Large intestine (tissue), 3 donors: ENCODE results near the gene THSD4. TPM values are rescaled to one million over a fixed set of nuclear protein-coding genes. Genes with fewer than 3 reads are reported as not detected.

Experiments
- DNase-seq, 2 donors: peaks; one replicate each; pipeline versions ENCODE4 v3.0.0 to v3.0.0-alpha.2; 2013
- H3K27ac ChIP-seq: one replicate; pipeline ENCODE4 v1.5.1; 2013; ENCODE audit warnings: low read length
- H3K27me3 ChIP-seq: 2 replicates; pipeline ENCODE4 v1.6.1; 2013; ENCODE audit warnings: low read length; ENCODE audit not compliant: control insufficient read depth, insufficient read depth
- H3K36me3 ChIP-seq: 2 replicates; pipeline ENCODE4 v1.6.1; 2013; ENCODE audit warnings: low read length; ENCODE audit not compliant: control insufficient read depth, insufficient read depth
- H3K4me1 ChIP-seq: one replicate; pipeline ENCODE4 v1.6.1; 2013; ENCODE audit warnings: low read length; ENCODE audit not compliant: control insufficient read depth, insufficient read depth
- H3K4me3 ChIP-seq: one replicate; pipeline ENCODE4 v1.5.1; 2013; ENCODE audit warnings: low read length
- H3K9me3 ChIP-seq: one replicate; pipeline ENCODE4 v1.6.1; 2013; ENCODE audit warnings: mild to moderate bottlenecking, low read depth, low read length, moderate library complexity; ENCODE audit not compliant: control insufficient read depth
- WGBS: methylation state at CpG from one replicate; pipeline ENCODE4 v1.1.5; 2013; ENCODE audit warnings: low lambda C conversion rate; ENCODE audit not compliant: insufficient coverage; 5-methylcytosine and 5-hydroxymethylcytosine counted together
- polyA plus RNA-seq: library from polyadenylated mRNA; unstranded; fragments of 120-200 nt; gene quantifications from one replicate; pipeline ENCODE4 v1.2.1, GENCODE V29; 2013

The THSD4 gene
- polyA plus RNA-seq, 1 donor: 17.5 TPM

- Histone ChIP-seq H3K9me3 (no peaks in the 10 kb centered on the region), H3K4me1 (peaks cover 5% of the 10 kb centered on the region), H3K27me3 (no peaks in the 10 kb centered on the region), H3K4me3 (no peak overlapping the region), H3K36me3 (no peaks in the 10 kb centered on the region), H3K27ac (no peak overlapping the region)
- WGBS: 82% methylated on average over 2 of the region's 2 CpGs
- no peak for DNase-seq
These were observed 30.4 kb downstream of the THSD4 start for GRCh38 chr15:71145648-71146047.

GRCh38 chr15:71146580-71146982, 31.3 kb downstream of the THSD4 start:
- 91% methylated on average over 3 of the region's 4 CpGs for WGBS
- no peak overlapping the region for H3K27ac ChIP-seq
- no peak for DNase-seq
- no peak overlapping the region for H3K4me3 ChIP-seq
- H3K4me1 ChIP-seq: peaks cover 5% of the 10 kb centered on the region
- H3K27me3 ChIP-seq: no peaks in the 10 kb centered on the region
- no peaks in the 10 kb centered on the region for H3K9me3 ChIP-seq
- no peaks in the 10 kb centered on the region for H3K36me3 ChIP-seq

DNA sequence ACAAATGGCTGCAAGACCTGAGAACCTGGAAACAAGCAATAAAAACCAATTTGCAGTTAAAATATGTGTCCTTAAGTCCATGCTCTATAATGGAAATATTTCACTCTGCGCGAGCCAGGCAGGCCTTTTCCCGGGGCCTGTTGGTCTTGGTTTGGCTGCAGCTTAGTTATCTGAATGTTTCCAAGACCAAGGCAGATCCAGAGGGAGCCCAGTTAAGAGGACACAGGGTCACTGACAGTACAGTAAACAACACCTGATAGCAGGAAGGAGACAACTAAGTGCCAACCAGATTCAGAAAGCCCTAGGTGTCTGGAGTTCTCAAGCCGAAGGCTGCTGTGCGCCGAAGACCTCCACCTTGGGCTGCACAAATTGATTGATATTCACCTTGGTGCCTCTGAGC, 32.8 kb downstream of the THSD4 start:
- Histone ChIP-seq H3K27me3 (no peaks in the 10 kb centered on the region), H3K27ac (no peak overlapping the region), H3K4me1 (peaks cover 5% of the 10 kb centered on the region), H3K4me3 (no peak overlapping the region), H3K36me3 (no peaks in the 10 kb centered on the region), H3K9me3 (no peaks in the 10 kb centered on the region)
- 100% methylated on average over 2 of the region's 6 CpGs for WGBS
- DNase-seq: no peak

DNA sequence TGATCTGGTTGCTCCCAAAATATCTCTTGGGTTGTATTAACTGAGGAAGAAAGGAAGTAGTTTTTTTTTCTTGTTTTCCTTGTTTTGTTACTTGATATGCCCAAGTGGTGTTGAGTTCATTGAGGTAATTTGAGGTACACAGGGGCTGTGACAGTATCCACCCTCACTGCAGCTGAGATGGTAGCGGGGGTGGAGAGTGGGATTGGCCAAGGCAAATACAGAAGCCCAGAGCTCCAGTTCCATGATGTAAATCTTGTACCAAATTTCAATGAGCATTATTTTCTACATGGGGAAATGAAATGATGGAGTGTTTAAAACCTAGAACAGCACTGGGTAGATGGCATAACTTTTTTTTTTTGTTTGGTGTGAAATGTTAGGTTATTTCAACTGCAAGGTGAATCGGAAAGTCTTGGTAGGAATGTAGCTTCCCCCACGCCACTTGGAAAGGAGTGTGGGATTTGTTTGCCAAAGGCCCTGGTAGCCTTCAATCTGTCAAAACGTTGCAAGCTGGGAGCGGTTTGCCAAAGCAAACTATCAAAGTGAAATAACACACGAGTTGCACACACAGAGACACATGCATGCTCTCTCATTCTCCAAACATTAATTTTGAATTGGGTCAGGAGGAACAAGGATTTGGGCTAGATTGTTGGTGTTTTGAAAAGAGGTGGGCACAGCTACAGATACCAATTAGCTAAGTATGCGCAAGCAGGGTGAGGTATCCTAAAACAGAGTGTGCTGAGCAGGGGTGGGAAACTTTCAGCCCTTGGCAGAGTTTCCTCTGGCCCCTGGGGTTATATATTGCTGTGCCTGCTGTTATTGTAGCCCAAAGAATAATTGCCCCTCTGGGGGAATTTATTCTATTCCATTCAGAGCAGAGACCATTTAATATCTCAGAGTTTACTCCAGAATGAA, 34.6 kb downstream of the THSD4 start:
- Histone ChIP-seq H3K9me3 (no peaks in the 10 kb centered on the region), H3K27me3 (no peaks in the 10 kb centered on the region), H3K27ac (no peak overlapping the region), H3K4me3 (no peak overlapping the region), H3K36me3 (no peaks in the 10 kb centered on the region), H3K4me1 (no peaks in the 10 kb centered on the region)
- no peak for DNase-seq
- WGBS: no CpG with 5 or more reads among the region's 7 CpGs

GRCh38 chr15:71151081-71151480, 35.8 kb downstream of the THSD4 start:
- H3K27ac ChIP-seq: no peak overlapping the region
- no peaks in the 10 kb centered on the region for H3K4me1 ChIP-seq
- no peak overlapping the region for H3K4me3 ChIP-seq
- WGBS: no CpG with 5 or more reads among the region's 2 CpGs
- peaks cover 8% of the 10 kb centered on the region for H3K36me3 ChIP-seq
- no peak for DNase-seq
- no peaks in the 10 kb centered on the region for H3K27me3 ChIP-seq
- H3K9me3 ChIP-seq: no peaks in the 10 kb centered on the region

- Histone ChIP-seq H3K27me3 (no peaks in the 10 kb centered on the region), H3K36me3 (peaks cover 8% of the 10 kb centered on the region), H3K4me1 (no peaks in the 10 kb centered on the region), H3K27ac (no peak overlapping the region), H3K4me3 (no peak overlapping the region), H3K9me3 (no peaks in the 10 kb centered on the region)
- no peak for DNase-seq
- WGBS: no CpG with 5 or more reads among the region's 7 CpGs
These were observed 37.3 kb downstream of the THSD4 start for GRCh38 chr15:71152542-71152941.

DNA sequence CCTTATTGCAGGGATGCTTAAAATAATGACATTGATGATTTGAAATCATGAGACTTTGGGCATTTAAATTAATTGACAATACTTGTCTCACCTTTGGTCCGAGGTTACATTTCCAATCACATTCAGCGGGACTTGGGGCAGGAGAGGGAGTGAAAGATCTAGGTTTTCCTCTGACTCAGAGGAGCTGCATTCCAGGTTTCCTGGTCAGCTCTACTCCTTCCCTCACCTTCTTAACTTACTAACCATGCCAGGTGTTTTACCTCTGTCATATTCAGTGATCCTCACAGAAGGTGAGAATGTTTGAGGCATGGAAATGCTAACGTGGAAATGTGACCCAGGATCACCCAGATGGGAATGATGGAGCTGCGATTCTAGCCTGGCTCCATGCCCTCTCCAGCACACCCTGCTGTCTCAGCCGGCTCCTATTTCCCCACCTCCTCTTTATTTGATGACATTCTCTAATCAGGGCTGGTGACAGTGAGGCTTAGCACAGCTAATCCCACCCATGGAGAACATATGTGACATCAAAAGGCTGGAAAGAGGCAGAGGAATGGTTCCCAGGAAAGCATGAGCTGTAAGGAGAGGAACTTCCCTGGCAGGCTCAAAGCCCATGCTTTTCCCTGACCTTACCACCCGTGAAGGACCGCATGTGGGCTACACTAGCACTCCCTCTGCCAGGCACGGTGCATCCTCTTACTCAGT, 38.7 kb downstream of the THSD4 start:
- Histone ChIP-seq H3K27ac (no peak overlapping the region), H3K27me3 (no peaks in the 10 kb centered on the region)
- WGBS: 20% methylated on average over 1 of the region's 8 CpGs

GRCh38 chr15:71154607-71155200, 39.4 kb downstream of the THSD4 start:
- no peak for DNase-seq
- H3K36me3 ChIP-seq: peaks cover 8% of the 10 kb centered on the region
- H3K27ac ChIP-seq: no peak overlapping the region
- no peaks in the 10 kb centered on the region for H3K9me3 ChIP-seq
- H3K4me1 ChIP-seq: no peaks in the 10 kb centered on the region
- no peaks in the 10 kb centered on the region for H3K27me3 ChIP-seq
- no peak overlapping the region for H3K4me3 ChIP-seq
- no CpG with 5 or more reads among the region's 4 CpGs for WGBS

More for the DNA sequence above, 38.7 kb downstream of the THSD4 start:
- DNase-seq: no peak
- Histone ChIP-seq H3K4me1 (no peaks in the 10 kb centered on the region), H3K36me3 (peaks cover 8% of the 10 kb centered on the region), H3K9me3 (no peaks in the 10 kb centered on the region), H3K4me3 (no peak overlapping the region)

DNA sequence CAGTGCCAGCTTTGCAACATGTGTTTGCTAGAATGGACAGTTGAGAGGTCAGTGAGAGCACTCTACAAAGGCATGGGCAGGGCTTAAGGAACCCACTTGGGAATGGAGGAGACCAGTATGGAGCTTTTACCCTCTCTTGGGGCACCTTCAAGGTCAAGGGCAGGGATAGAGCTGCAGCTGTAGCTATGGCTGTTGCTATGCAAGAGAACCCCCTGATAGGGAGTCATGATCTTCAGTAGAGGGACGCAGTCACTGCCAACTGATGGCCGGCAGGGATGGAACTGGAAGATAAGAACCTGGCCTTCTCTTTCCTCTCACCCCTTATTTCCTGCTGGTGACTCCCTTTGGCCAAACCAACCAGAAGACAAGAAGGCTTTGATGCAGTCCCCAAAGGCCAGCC, 40.3 kb downstream of the THSD4 start:
- Histone ChIP-seq H3K27ac (no peak overlapping the region), H3K4me3 (no peak overlapping the region), H3K4me1 (no peaks in the 10 kb centered on the region), H3K9me3 (no peaks in the 10 kb centered on the region), H3K27me3 (no peaks in the 10 kb centered on the region), H3K36me3 (peaks cover 8% of the 10 kb centered on the region)
- DNase-seq: no peak
- no CpG with 5 or more reads among the region's 2 CpGs for WGBS

DNA sequence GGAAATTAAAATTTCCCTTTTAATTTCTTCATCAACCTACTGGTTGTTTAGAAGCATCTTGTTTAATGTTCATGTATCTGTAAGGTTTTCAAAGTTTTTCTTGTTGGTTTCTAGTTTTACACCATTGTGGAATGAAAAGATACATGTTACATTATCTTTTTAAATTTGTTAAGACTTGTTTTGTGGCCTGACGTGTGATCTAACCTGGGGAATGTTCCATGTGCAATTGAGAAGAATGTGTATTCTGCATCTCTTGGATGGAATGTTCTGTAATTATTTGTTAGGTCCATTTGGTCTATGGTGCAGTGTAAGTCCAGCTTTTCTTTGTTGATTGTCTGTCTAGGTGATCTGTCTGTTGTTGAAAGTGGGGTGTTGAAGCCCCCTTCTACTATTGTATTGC, 45.7 kb downstream of the THSD4 start:
- peaks cover 6% of the 10 kb centered on the region for H3K9me3 ChIP-seq
- H3K4me3 ChIP-seq: no peak overlapping the region
- H3K4me1 ChIP-seq: no peaks in the 10 kb centered on the region
- DNase-seq: no peak
- no peaks in the 10 kb centered on the region for H3K36me3 ChIP-seq
- H3K27ac ChIP-seq: no peak overlapping the region
- no peaks in the 10 kb centered on the region for H3K27me3 ChIP-seq
- WGBS: no CpG with 5 or more reads among the region's 1 CpG
